Body of pancreas (tissue), 4 donors: Measurements from ENCODE around the gene SP100. TPM values are rescaled to one million over a fixed set of nuclear protein-coding genes. Genes with fewer than 3 reads are reported as not detected.

Experiments
- ATAC-seq: fragments of 150-250 bp; one replicate; pipeline ENCODE4 v1.9.1; 2016
- DNase-seq, 4 donors: peaks; one replicate each; pipeline ENCODE4 v3.0.0-alpha.2; 2019
- H3K27ac ChIP-seq, 4 donors: fragments of 200-600 bp; sonication (generic); 1 replicate in 3 of 4; 2 replicates in 1 of 4; pipeline versions ENCODE4 v1.5.1 to v1.6.1; 2016 to 2019; ENCODE audit warnings: mild to moderate bottlenecking in 1 of 4, mixed read lengths in 1 of 4, moderate library complexity in 1 of 4
- H3K27me3 ChIP-seq, 2 donors: fragments of 200-600 bp; sonication (generic); one replicate each; pipeline ENCODE4 v1.6.0; 2016; ENCODE audit warnings: mild to moderate bottlenecking in 1 of 2
- H3K36me3 ChIP-seq, 2 donors: fragments of 200-600 bp; sonication (generic); replicated peaks in 1 of 2; 2 replicates each; pipeline ENCODE4 v1.5.1; 2016; ENCODE audit warnings: low read depth in 2 of 2; ENCODE audit not compliant: insufficient read depth in 1 of 2
- H3K4me1 ChIP-seq: fragments of 200-600 bp; sonication (generic); one replicate; pipeline ENCODE4 v1.6.0; 2016
- H3K4me3 ChIP-seq, 2 donors: fragments of 200-600 bp; sonication (generic); 1 replicate in 1 of 2; 2 replicates in 1 of 2; pipeline ENCODE4 v1.5.1; 2016 to 2019
- H3K9me3 ChIP-seq, 3 donors: fragments of 200-600 bp; sonication (generic); 1 replicate in 2 of 3; 2 replicates in 1 of 3; pipeline ENCODE4 v1.5.1; 2016
- CTCF ChIP-seq, 7 experiments: fragments of 450-650 bp in 4 of 7; fragments of 200-600 bp in 3 of 7; sonication (generic) in 3 of 7; IDR thresholded peaks; one replicate each; pipeline ENCODE4 v1.5.1; 2016 to 2019; ENCODE audit warnings: antibody characterized with exemption in 7 of 7
- POLR2A ChIP-seq, 3 donors: fragments of 450-650 bp; IDR thresholded peaks; one replicate each; pipeline ENCODE4 v1.6.1; 2016; ENCODE audit warnings: antibody characterized with exemption in 3 of 3, mild to moderate bottlenecking in 2 of 3
- WGBS, 2 donors: methylation state at CpG; one replicate each; pipeline ENCODE4 v1.1.5; 2017; 5-methylcytosine and 5-hydroxymethylcytosine counted together
- intact Hi-C: fragments of 100-400 bp; cut with DNase I; formaldehyde crosslinking; loops from one replicate; pipeline ENCODE4 v1.15.1; 2023
- total RNA-seq, 2 donors: library from RNA; depleted of rRNA; stranded (reverse); fragments of >200 nt; gene quantifications; one replicate each; pipeline ENCODE4 v1.1.0, GENCODE V29; 2016

The SP100 gene
- total RNA-seq, 2 donors from 2014 or later, result 71.9 to 73.2 TPM

- DNase-seq (no peak), ATAC-seq (no peak)
- Histone ChIP-seq H3K36me3 (peaks cover 0 to 18% of the 10 kb centered on the region in 2 donors), H3K27ac (no peak overlapping the region), H3K9me3 (no peaks in the 10 kb centered on the region), H3K4me3 (no peak overlapping the region), H3K27me3 (no peaks in the 10 kb centered on the region), H3K4me1 (no peaks in the 10 kb centered on the region)
- intact Hi-C loops, result no loop called here
- no peak for TF ChIP-seq CTCF (IDR thresholded peaks at IDR 0.05)
- no peak for TF ChIP-seq POLR2A (IDR thresholded peaks at IDR 0.05)
Measured at GRCh38 chr2:230459216-230459615, 43.2 kb downstream of the SP100 start.

GRCh38 chr2:230471074-230471473 is 55.1 kb downstream of the SP100 start:
- H3K36me3 ChIP-seq, result peaks cover 0 to 18% of the 10 kb centered on the region in 2 donors
- no peak overlapping the region for H3K4me3 ChIP-seq
- ATAC-seq (no peak), DNase-seq (no peak)
- no peak overlapping the region for H3K27ac ChIP-seq
- H3K27me3 ChIP-seq, result no peaks in the 10 kb centered on the region
- 80% methylated on average over 4 of the region's 4 CpGs for WGBS, 2 donors
- intact Hi-C loops, result no loop called here
- TF ChIP-seq POLR2A (IDR thresholded peaks at IDR 0.05), result no peak
- no peak for TF ChIP-seq CTCF (IDR thresholded peaks at IDR 0.05)
- H3K9me3 ChIP-seq, result no peaks in the 10 kb centered on the region
- H3K4me1 ChIP-seq, result no peaks in the 10 kb centered on the region

- no peak for TF ChIP-seq CTCF (IDR thresholded peaks at IDR 0.05)
- TF ChIP-seq POLR2A (IDR thresholded peaks at IDR 0.05), result no peak
- Histone ChIP-seq H3K4me3 (no peak overlapping the region), H3K4me1 (no peaks in the 10 kb centered on the region), H3K9me3 (no peaks in the 10 kb centered on the region), H3K36me3 (peaks cover 0 to 13% of the 10 kb centered on the region in 2 donors), H3K27me3 (no peaks in the 10 kb centered on the region), H3K27ac (no peak overlapping the region)
- intact Hi-C loops, result no loop called here
- ATAC-seq, result no peak
- no peak for DNase-seq
Measured at GRCh38 chr2:230472621-230473018, 56.6 kb downstream of the SP100 start.

GRCh38 chr2:230473378-230473777 is 57.4 kb downstream of the SP100 start:
- no peaks in the 10 kb centered on the region for H3K9me3 ChIP-seq
- ATAC-seq (no peak), DNase-seq (no peak)
- TF ChIP-seq POLR2A (IDR thresholded peaks at IDR 0.05) (no peak), CTCF (IDR thresholded peaks at IDR 0.05) (no peak)
- H3K4me1 ChIP-seq, result no peaks in the 10 kb centered on the region
- H3K27ac ChIP-seq, result no peak overlapping the region
- peaks cover 0 to 13% of the 10 kb centered on the region in 2 donors for H3K36me3 ChIP-seq
- intact Hi-C loops, result no loop called here
- WGBS, 2 donors, result 58 to 81% methylated on average over 3 of the region's 3 CpGs
- no peaks in the 10 kb centered on the region for H3K27me3 ChIP-seq
- H3K4me3 ChIP-seq, result no peak overlapping the region

GRCh38 chr2:230475143-230475542 is 59.1 kb downstream of the SP100 start:
- Histone ChIP-seq H3K36me3 (peaks cover 0 to 8% of the 10 kb centered on the region in 2 donors), H3K27ac (no peak overlapping the region), H3K4me1 (no peaks in the 10 kb centered on the region), H3K9me3 (no peaks in the 10 kb centered on the region), H3K4me3 (no peak overlapping the region), H3K27me3 (no peaks in the 10 kb centered on the region)
- intact Hi-C loops, result no loop called here
- DNase-seq (no peak), ATAC-seq (no peak)
- 92 to 95% methylated on average over 1 of the region's 1 CpG for WGBS, 2 donors
- no peak for TF ChIP-seq POLR2A (IDR thresholded peaks at IDR 0.05)
- no peak for TF ChIP-seq CTCF (IDR thresholded peaks at IDR 0.05)
